Stimulated activated effector memory CD8-positive, alpha-beta T cell treated with anti-CD3 and anti-CD28 coated beads, Interleukin-12 subunit alpha, Interleukin-12 subunit beta, amount 100 ng/mL, for 72 hours (primary cell): ENCODE results near the gene PPP1R1A.
A peak's percentile ranks its signal among the peaks of the same experiment; 100 is the strongest.

Experiments
- ATAC-seq: fragments of 150-1000 bp; cut with Tn5 transposase; 2 replicates; pipeline ENCODE4 v1.10.0; 2021
- DNase-seq, 2 donors: peaks; one replicate each; pipeline ENCODE4 v3.0.0; 2021 to 2022; ENCODE audit warnings: low spot score in 2 of 2
- H3K27ac Mint-ChIP-seq: one replicate; pipeline ENCODE4 v1.8.0; 2022; ENCODE audit warnings: mild to moderate bottlenecking, mixed read lengths
- H3K36me3 Mint-ChIP-seq: one replicate; pipeline ENCODE4 v1.8.0; 2022; ENCODE audit warnings: mild to moderate bottlenecking, mixed read lengths
- H3K4me1 Mint-ChIP-seq: one replicate; pipeline ENCODE4 v1.8.0; 2022; ENCODE audit warnings: mixed read lengths
- H3K4me3 Mint-ChIP-seq: one replicate; pipeline ENCODE4 v1.8.0; 2022; ENCODE audit warnings: mild to moderate bottlenecking, mixed read lengths
- H3K9me3 Mint-ChIP-seq: one replicate; pipeline ENCODE4 v1.8.0; 2022; ENCODE audit warnings: mixed read lengths

The PPP1R1A gene

GRCh38 chr12:54588110-54588889 lies at the start of gene PPP1R1A:
Gene PPP1R1A, minus strand, starts transcription at chr12:54588659. Its CDS starts 171 bp downstream, at chr12:54588488.
- Mint-ChIP-seq H3K36me3 (no peaks in the 10 kb centered on the region), H3K4me1 (peaks cover 9% of the 10 kb centered on the region), H3K9me3 (no peaks in the 10 kb centered on the region), H3K4me3 (peak within 1 kb of the TSS; percentile 7), H3K27ac (no peak within 1 kb of the TSS)
- DNase-seq (no peak), ATAC-seq (no peak)

GRCh38 chr12:54634795-54635194 lies 46.3 kb upstream of the PPP1R1A start, which contains the start of gene LACRT:
Gene LACRT, minus strand, starts transcription at chr12:54634895. Its CDS starts 54 bp downstream, at chr12:54634841.
- H3K36me3 Mint-ChIP-seq: no peaks in the 10 kb centered on the region
- H3K9me3 Mint-ChIP-seq: no peaks in the 10 kb centered on the region
- H3K4me3 Mint-ChIP-seq: no peak within 1 kb of the TSS
- H3K4me1 Mint-ChIP-seq: peaks cover 6% of the 10 kb centered on the region
- ATAC-seq (no peak), DNase-seq (no peak)
- peak within 1 kb of the TSS; percentile 77 for H3K27ac Mint-ChIP-seq

- H3K36me3 Mint-ChIP-seq: no peaks in the 10 kb centered on the region
- H3K4me1 Mint-ChIP-seq: peaks cover 6% of the 10 kb centered on the region
- ATAC-seq (no peak), DNase-seq (no peak)
- peaks cover 4% of the 10 kb centered on the region for H3K9me3 Mint-ChIP-seq
- H3K27ac Mint-ChIP-seq: no peak overlapping the region
- no peak overlapping the region for H3K4me3 Mint-ChIP-seq
These were observed 43.7 kb upstream of the PPP1R1A start for GRCh38 chr12:54631988-54632728.

- DNase-seq (no peak), ATAC-seq (no peak)
- Mint-ChIP-seq H3K27ac (no peak overlapping the region), H3K4me3 (no peak overlapping the region), H3K9me3 (peaks cover 4% of the 10 kb centered on the region), H3K4me1 (peaks cover 6% of the 10 kb centered on the region), H3K36me3 (no peaks in the 10 kb centered on the region)
These were observed 43.1 kb upstream of the PPP1R1A start for GRCh38 chr12:54631551-54631950.

GRCh38 chr12:54629925-54630324 lies 41.5 kb upstream of the PPP1R1A start:
- Mint-ChIP-seq H3K9me3 (peaks cover 5% of the 10 kb centered on the region), H3K27ac (no peak overlapping the region), H3K4me1 (peaks cover 6% of the 10 kb centered on the region), H3K4me3 (no peak overlapping the region), H3K36me3 (no peaks in the 10 kb centered on the region)
- ATAC-seq: no peak
- no peak for DNase-seq

GRCh38 chr12:54628186-54628846 lies 39.9 kb upstream of the PPP1R1A start:
- DNase-seq (no peak), ATAC-seq (no peak)
- Mint-ChIP-seq H3K27ac (no peak overlapping the region), H3K4me1 (peaks cover 6% of the 10 kb centered on the region), H3K9me3 (peaks cover 7% of the 10 kb centered on the region), H3K4me3 (no peak overlapping the region), H3K36me3 (no peaks in the 10 kb centered on the region)

GRCh38 chr12:54627304-54627703 lies 38.8 kb upstream of the PPP1R1A start:
- H3K36me3 Mint-ChIP-seq: no peaks in the 10 kb centered on the region
- no peak overlapping the region for H3K27ac Mint-ChIP-seq
- peaks cover 3% of the 10 kb centered on the region for H3K4me1 Mint-ChIP-seq
- peaks cover 7% of the 10 kb centered on the region for H3K9me3 Mint-ChIP-seq
- no peak overlapping the region for H3K4me3 Mint-ChIP-seq
- ATAC-seq (no peak), DNase-seq (no peak)

GRCh38 chr12:54625598-54625997 lies 37.1 kb upstream of the PPP1R1A start:
- no peaks in the 10 kb centered on the region for H3K36me3 Mint-ChIP-seq
- DNase-seq: no peak
- peaks cover 7% of the 10 kb centered on the region for H3K9me3 Mint-ChIP-seq
- no peak for ATAC-seq
- H3K4me1 Mint-ChIP-seq: no peaks in the 10 kb centered on the region
- H3K27ac Mint-ChIP-seq: no peak overlapping the region
- H3K4me3 Mint-ChIP-seq: no peak overlapping the region

GRCh38 chr12:54624315-54625279 lies 36.1 kb upstream of the PPP1R1A start:
- Mint-ChIP-seq H3K4me1 (no peaks in the 10 kb centered on the region), H3K27ac (no peak overlapping the region), H3K36me3 (no peaks in the 10 kb centered on the region), H3K4me3 (no peak overlapping the region), H3K9me3 (peaks cover 7% of the 10 kb centered on the region)
- no peak for DNase-seq
- ATAC-seq: no peak

- Mint-ChIP-seq H3K4me3 (no peak overlapping the region), H3K9me3 (peaks cover 3% of the 10 kb centered on the region), H3K4me1 (no peaks in the 10 kb centered on the region), H3K27ac (no peak overlapping the region), H3K36me3 (no peaks in the 10 kb centered on the region)
- ATAC-seq (no peak), DNase-seq (no peak)
These were observed 34.2 kb upstream of the PPP1R1A start for GRCh38 chr12:54622463-54623183.

GRCh38 chr12:54616933-54617680 lies 28.6 kb upstream of the PPP1R1A start:
- ATAC-seq: no peak
- Mint-ChIP-seq H3K4me1 (peaks cover 11% of the 10 kb centered on the region), H3K27ac (no peak overlapping the region)

GRCh38 chr12:54612225-54612750 lies 23.8 kb upstream of the PPP1R1A start:
- DNase-seq: no peak
- no peak for ATAC-seq
- Mint-ChIP-seq H3K9me3 (no peaks in the 10 kb centered on the region), H3K4me3 (no peak overlapping the region), H3K36me3 (no peaks in the 10 kb centered on the region), H3K4me1 (peaks cover 9% of the 10 kb centered on the region), H3K27ac (no peak overlapping the region)

More at GRCh38 chr12:54616933-54617680, 28.6 kb upstream of the PPP1R1A start:
- Mint-ChIP-seq H3K4me3 (no peak overlapping the region), H3K9me3 (no peaks in the 10 kb centered on the region), H3K36me3 (no peaks in the 10 kb centered on the region)
- DNase-seq: no peak

GRCh38 chr12:54611715-54612149 lies 23.3 kb upstream of the PPP1R1A start:
- H3K4me3 Mint-ChIP-seq: no peak overlapping the region
- no peak overlapping the region for H3K27ac Mint-ChIP-seq
- ATAC-seq (no peak), DNase-seq (no peak)
- H3K4me1 Mint-ChIP-seq: peaks cover 4% of the 10 kb centered on the region
- H3K36me3 Mint-ChIP-seq: no peaks in the 10 kb centered on the region
- H3K9me3 Mint-ChIP-seq: no peaks in the 10 kb centered on the region
